Smooth muscle cell (in vitro differentiated cells): Measurements from ENCODE around the gene MTCL1. TPM values are rescaled to one million over a fixed set of nuclear protein-coding genes. Genes with fewer than 3 reads are reported as not detected.

Source experiments
- DNase-seq: peaks from one replicate; lab custom pipeline; 2025; ENCODE audit not compliant: unreplicated experiment; lab: John Stamatoyannopoulos, UW
- H2AFZ ChIP-seq: fragments of 200-600 bp; sonication (generic); 2 replicates; pipeline ENCODE4 v1.6.0; 2016; ENCODE audit warnings: antibody characterized with exemption, low read depth, mild to moderate bottlenecking
- H3F3A ChIP-seq: fragments of 200-600 bp; sonication (generic); 2 replicates; pipeline ENCODE4 v1.6.0; 2017; ENCODE audit warnings: antibody characterized with exemption, low read depth
- H3K27ac ChIP-seq: fragments of 200-600 bp; sonication (generic); 2 replicates; pipeline ENCODE4 v1.5.1; 2016; ENCODE audit warnings: low read depth, mild to moderate bottlenecking
- H3K27me3 ChIP-seq: fragments of 200-600 bp; sonication (generic); 2 replicates; pipeline ENCODE4 v1.6.1; 2016; ENCODE audit warnings: low read depth, mild to moderate bottlenecking
- H3K36me3 ChIP-seq: fragments of 200-600 bp; sonication (generic); 2 replicates; pipeline ENCODE4 v1.5.1; 2016; ENCODE audit warnings: low read depth
- H3K4me1 ChIP-seq: fragments of 200-600 bp; sonication (generic); 2 replicates; pipeline ENCODE4 v1.5.1; 2016; ENCODE audit warnings: low read depth
- H3K4me2 ChIP-seq: fragments of 200-600 bp; sonication (generic); 2 replicates; pipeline ENCODE4 v1.6.0; 2016; ENCODE audit warnings: mild to moderate bottlenecking
- H3K4me3 ChIP-seq: fragments of 200-600 bp; sonication (generic); 2 replicates; pipeline ENCODE4 v1.5.1; 2016; ENCODE audit warnings: mild to moderate bottlenecking
- H3K79me2 ChIP-seq: fragments of 200-600 bp; sonication (generic); 2 replicates; pipeline ENCODE4 v1.6.0; 2016; ENCODE audit warnings: low read depth, mild to moderate bottlenecking
- H3K9ac ChIP-seq: fragments of 200-600 bp; sonication (generic); 2 replicates; pipeline ENCODE4 v1.6.0; 2016; ENCODE audit warnings: low read depth
- H3K9me3 ChIP-seq: fragments of 200-600 bp; sonication (generic); replicated peaks from 2 replicates; pipeline ENCODE4 v1.5.1; 2016; ENCODE audit warnings: low read depth
- H4K20me1 ChIP-seq: fragments of 200-600 bp; sonication (generic); 2 replicates; pipeline ENCODE4 v1.6.0; 2016; ENCODE audit warnings: low read depth
- CTCF ChIP-seq: fragments of 200-600 bp; sonication (generic); IDR thresholded peaks from 2 replicates; pipeline ENCODE4 v1.5.1; 2017; ENCODE audit warnings: borderline replicate concordance, mild to moderate bottlenecking, antibody characterized with exemption; ENCODE audit not compliant: insufficient read depth, poor library complexity, severe bottlenecking
- WGBS: methylation state at CpG from one replicate; pipeline ENCODE4 v1.1.7; 2016; ENCODE audit warnings: low lambda C conversion rate; 5-methylcytosine and 5-hydroxymethylcytosine counted together
- polyA plus RNA-seq: library from polyadenylated mRNA; unstranded; fragments of >200 nt; fragmentation: Nextera tagmentation; extraction: Ambion mirVana; gene quantifications from 2 replicates; pipeline ENCODE4 v1.2.1, GENCODE V29; 2016
- total RNA-seq: library from RNA; depleted of rRNA; stranded (reverse); fragments of >200 nt; gene quantifications from 2 replicates; pipeline ENCODE4 v1.2.3, GENCODE V29; 2014

Gene MTCL1
- total and polyA plus RNA-seq, 2 experiments from 2014 or later = 5.5 to 15.2 TPM

DNA sequence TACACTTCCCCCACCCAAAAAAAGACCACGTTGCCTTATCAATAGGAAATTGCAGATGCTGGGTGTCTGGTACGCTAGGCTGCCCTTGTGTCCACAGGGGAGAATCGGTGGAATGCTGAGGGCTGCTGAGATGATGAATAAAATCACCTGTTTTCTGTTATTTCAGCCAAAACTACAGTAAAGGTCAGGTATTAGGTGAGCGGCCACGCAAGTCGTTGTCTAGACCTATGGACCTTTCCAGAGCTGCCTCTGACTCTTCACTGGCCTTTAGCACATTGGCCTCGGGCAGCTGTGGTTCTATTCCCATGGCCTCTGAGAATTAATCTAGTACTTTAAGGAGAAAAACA, 89.6 kb downstream of the MTCL1 start:
- Histone ChIP-seq H2AFZ (no peak overlapping the region), H3K36me3 (no peaks in the 10 kb centered on the region), H3K79me2 (no peaks in the 10 kb centered on the region), H3K4me2 (no peak overlapping the region), H3K9me3 (no peaks in the 10 kb centered on the region), H3K27ac (peak overlapping the region; percentile 28), H3K9ac (no peak overlapping the region), H3K27me3 (no peaks in the 10 kb centered on the region), H3K4me1 (peaks cover 10% of the 10 kb centered on the region), H3K4me3 (no peak overlapping the region), H4K20me1 (no peaks in the 10 kb centered on the region), H3F3A (no peaks in the 10 kb centered on the region)
- 66% methylated on average over 7 of the region's 7 CpGs for WGBS
- no peak for DNase-seq
- no peak for TF ChIP-seq CTCF

DNA sequence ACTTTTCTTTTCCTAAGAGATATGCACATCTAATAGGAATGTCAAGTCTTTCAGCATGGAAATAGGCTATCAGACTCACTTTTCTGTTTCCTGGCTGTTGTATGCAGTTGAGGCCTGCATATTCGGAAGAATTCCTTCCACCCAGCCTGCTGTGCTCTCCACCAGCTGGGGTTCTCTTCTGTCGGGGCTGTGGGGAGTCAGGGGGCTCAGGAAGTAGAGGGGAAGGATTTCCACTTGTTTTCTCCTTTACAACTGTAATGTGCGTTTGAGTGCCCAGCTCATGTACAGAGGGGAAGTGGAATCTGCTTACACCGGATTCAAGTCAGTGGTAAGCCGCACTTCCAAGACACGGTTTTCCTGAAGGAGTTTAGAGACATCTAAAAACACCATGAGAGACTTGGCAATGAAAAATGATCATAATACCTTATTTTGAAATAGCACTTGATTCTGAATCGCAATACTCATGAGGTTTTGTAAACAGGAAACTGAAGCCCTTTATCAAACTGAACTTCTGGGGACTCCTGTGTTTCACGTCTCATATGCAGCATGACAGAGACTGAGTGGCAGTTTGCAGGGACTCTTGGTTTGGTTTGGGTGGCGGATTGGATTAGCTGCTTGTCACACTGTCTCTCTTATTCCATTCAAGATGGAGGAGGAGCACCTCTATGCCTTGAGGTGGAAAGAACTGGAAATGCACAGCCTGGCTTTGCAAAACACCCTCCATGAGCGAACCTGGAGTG, 90.4 kb downstream of the MTCL1 start:
- no peak overlapping the region for H2AFZ ChIP-seq
- H3K27me3 ChIP-seq = no peaks in the 10 kb centered on the region
- H4K20me1 ChIP-seq = no peaks in the 10 kb centered on the region
- peaks cover under 1% of the 10 kb centered on the region for H3F3A ChIP-seq
- no peak for DNase-seq
- no peaks in the 10 kb centered on the region for H3K36me3 ChIP-seq
- H3K9ac ChIP-seq = no peak overlapping the region
- no peak overlapping the region for H3K27ac ChIP-seq
- no peak overlapping the region for H3K4me3 ChIP-seq
- no peak overlapping the region for H3K4me2 ChIP-seq
- H3K9me3 ChIP-seq = no peaks in the 10 kb centered on the region
- H3K79me2 ChIP-seq = no peaks in the 10 kb centered on the region
- 83% methylated on average over 10 of the region's 10 CpGs for WGBS
- no peak for TF ChIP-seq CTCF
- H3K4me1 ChIP-seq = peaks cover 18% of the 10 kb centered on the region

GRCh38 chr18:8797206-8797605, 91.8 kb downstream of the MTCL1 start:
- no peak for DNase-seq
- peak overlapping the region; percentile 79 for H3K4me2 ChIP-seq
- WGBS = 33% methylated on average over 7 of the region's 7 CpGs
- no peaks in the 10 kb centered on the region for H3K27me3 ChIP-seq
- H3K4me3 ChIP-seq = no peak overlapping the region
- H3K36me3 ChIP-seq = no peaks in the 10 kb centered on the region
- H2AFZ ChIP-seq = no peak overlapping the region
- no peaks in the 10 kb centered on the region for H3K9me3 ChIP-seq
- no peaks in the 10 kb centered on the region for H4K20me1 ChIP-seq
- H3K27ac ChIP-seq = peak overlapping the region; percentile 60
- no peak for TF ChIP-seq CTCF
- H3K4me1 ChIP-seq = peaks cover 33% of the 10 kb centered on the region
- H3K79me2 ChIP-seq = no peaks in the 10 kb centered on the region
- peaks cover 4% of the 10 kb centered on the region for H3F3A ChIP-seq
- peak overlapping the region; percentile 10 for H3K9ac ChIP-seq

DNA sequence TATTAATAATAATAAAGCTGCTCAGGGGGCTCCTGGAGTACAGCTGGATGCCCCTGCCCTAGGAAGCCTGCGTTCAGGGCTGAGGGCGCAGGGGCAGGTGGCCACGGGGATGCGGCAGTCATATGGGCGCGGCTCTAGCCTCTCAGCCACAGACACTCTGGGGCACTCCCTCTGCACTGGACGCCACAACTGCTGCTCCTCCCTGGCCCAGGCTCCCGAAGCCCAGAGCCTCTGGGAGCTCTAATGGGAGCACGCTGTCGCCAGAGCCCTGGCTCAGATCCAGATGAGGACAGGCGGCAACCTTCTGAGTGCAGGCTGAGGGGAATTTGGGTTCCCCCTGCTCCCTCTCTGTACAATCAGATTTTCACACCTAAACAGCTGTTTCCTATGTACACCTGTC, 93.6 kb downstream of the MTCL1 start:
- TF ChIP-seq CTCF = no peak
- DNase-seq = no peak
- H3K4me1 ChIP-seq = peaks cover 36% of the 10 kb centered on the region
- no peak overlapping the region for H2AFZ ChIP-seq
- H3K36me3 ChIP-seq = no peaks in the 10 kb centered on the region
- H3K27ac ChIP-seq = no peak overlapping the region
- 83% methylated on average over 11 of the region's 11 CpGs for WGBS
- H3K79me2 ChIP-seq = no peaks in the 10 kb centered on the region
- no peaks in the 10 kb centered on the region for H3K27me3 ChIP-seq
- H3K4me3 ChIP-seq = no peak overlapping the region
- H3F3A ChIP-seq = peaks cover 4% of the 10 kb centered on the region
- no peak overlapping the region for H3K9ac ChIP-seq
- H3K4me2 ChIP-seq = no peak overlapping the region
- no peaks in the 10 kb centered on the region for H4K20me1 ChIP-seq
- no peaks in the 10 kb centered on the region for H3K9me3 ChIP-seq
